ENCODE measurements around the gene CTNNA2. TPM values are rescaled to one million over a fixed set of nuclear protein-coding genes. Genes with fewer than 3 reads are reported as not detected.

Gene CTNNA2
- total and polyA plus RNA-seq, 9 donors, result 0.32 to 1.4 (median 0.37) TPM; not detected in 3

DNA sequence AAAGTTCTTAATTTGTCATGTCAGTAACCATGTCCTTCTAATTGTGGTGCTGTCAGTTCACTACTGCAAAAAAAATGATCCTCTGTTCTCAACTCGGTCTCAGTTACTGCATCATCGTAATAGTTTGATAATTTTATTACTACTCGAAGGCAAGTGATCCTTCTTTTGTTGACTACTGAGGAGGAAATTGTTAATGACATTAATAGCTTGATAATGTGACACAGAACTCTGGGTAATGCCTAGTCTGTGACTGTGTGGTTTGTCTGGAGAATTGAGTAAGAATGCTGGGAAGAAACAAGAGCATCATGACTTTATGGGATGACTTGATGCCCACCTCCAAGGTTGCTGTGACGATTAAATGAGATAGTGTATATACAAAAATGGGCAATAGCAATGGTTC, 524.5 kb downstream of the CTNNA2 start:
- Histone ChIP-seq H3K27ac (no peak overlapping the region), H3K36me3 (no peaks in the 10 kb centered on the region), H3K9me3 (no peaks in the 10 kb centered on the region), H3K4me3 (no peak overlapping the region), H3K4me1 (ENCODE audit: insufficient read depth) (no peaks in the 10 kb centered on the region), H3K27me3 (no peaks in the 10 kb centered on the region)
- 84 to 87% (median 85%) methylated on average over 4 of the region's 4 CpGs for WGBS, 3 donors
- no peak for DNase-seq
- intact Hi-C loops (cut with DNase I), result no loop called here
- no peak for TF ChIP-seq POLR2A (IDR thresholded peaks at IDR 0.05)

GRCh38 chr2:80040226-80040625, 527.4 kb downstream of the CTNNA2 start:
- no peaks in the 10 kb centered on the region for H3K27me3 ChIP-seq
- 87 to 91% (median 87%) methylated on average over 2 of the region's 2 CpGs for WGBS, 3 donors

DNA sequence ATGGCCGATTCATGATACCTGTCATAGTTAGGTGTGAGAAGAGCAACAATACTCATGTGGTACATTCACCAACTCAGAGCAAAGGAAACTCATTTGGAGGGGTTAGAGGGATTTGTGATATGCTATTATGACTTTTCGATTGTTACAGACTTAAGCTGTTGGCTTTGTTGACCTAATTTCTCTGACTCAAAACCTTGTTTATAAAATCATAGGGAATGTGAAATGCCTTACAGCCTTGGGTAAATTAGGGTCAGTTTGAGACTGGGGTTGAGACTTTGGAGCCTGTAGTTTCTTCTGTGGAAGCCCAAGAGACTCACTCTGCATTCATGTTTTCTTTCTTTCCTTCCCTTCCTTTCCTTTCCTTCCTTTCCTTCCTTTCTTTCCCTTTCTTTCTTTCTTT, 529.8 kb downstream of the CTNNA2 start:
- no peak for TF ChIP-seq EP300 (IDR thresholded peaks at IDR 0.05)
- TF ChIP-seq POLR2A (IDR thresholded peaks at IDR 0.05), result no peak
- TF ChIP-seq, protein P1, sequence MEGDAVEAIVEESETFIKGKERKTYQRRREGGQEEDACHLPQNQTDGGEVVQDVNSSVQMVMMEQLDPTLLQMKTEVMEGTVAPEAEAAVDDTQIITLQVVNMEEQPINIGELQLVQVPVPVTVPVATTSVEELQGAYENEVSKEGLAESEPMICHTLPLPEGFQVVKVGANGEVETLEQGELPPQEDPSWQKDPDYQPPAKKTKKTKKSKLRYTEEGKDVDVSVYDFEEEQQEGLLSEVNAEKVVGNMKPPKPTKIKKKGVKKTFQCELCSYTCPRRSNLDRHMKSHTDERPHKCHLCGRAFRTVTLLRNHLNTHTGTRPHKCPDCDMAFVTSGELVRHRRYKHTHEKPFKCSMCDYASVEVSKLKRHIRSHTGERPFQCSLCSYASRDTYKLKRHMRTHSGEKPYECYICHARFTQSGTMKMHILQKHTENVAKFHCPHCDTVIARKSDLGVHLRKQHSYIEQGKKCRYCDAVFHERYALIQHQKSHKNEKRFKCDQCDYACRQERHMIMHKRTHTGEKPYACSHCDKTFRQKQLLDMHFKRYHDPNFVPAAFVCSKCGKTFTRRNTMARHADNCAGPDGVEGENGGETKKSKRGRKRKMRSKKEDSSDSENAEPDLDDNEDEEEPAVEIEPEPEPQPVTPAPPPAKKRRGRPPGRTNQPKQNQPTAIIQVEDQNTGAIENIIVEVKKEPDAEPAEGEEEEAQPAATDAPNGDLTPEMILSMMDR (IDR thresholded peaks at IDR 0.05), result no peak
- no peaks in the 10 kb centered on the region for H3K27me3 ChIP-seq
- intact Hi-C loops (cut with DNase I), result no loop called here
- 53 to 76% (median 56%) methylated on average over 2 of the region's 2 CpGs for WGBS, 3 donors
- no peak overlapping the region for H3K27ac ChIP-seq
- H3K9me3 ChIP-seq, result no peaks in the 10 kb centered on the region
- H3K4me3 ChIP-seq, result no peak overlapping the region
- no peaks in the 10 kb centered on the region for H3K4me1 ChIP-seq (ENCODE audit: insufficient read depth)
- H3K36me3 ChIP-seq, result no peaks in the 10 kb centered on the region
- DNase-seq, result no peak

More at GRCh38 chr2:80040226-80040625, 527.4 kb downstream of the CTNNA2 start:
- no peak for DNase-seq
- intact Hi-C loops (cut with DNase I), result no loop called here
- Histone ChIP-seq H3K36me3 (no peaks in the 10 kb centered on the region), H3K27ac (no peak overlapping the region), H3K4me3 (no peak overlapping the region), H3K9me3 (no peaks in the 10 kb centered on the region), H3K4me1 (ENCODE audit: insufficient read depth) (no peaks in the 10 kb centered on the region)
- no peak for TF ChIP-seq POLR2A (IDR thresholded peaks at IDR 0.05)
- TF ChIP-seq EP300 (IDR thresholded peaks at IDR 0.05), result no peak
- TF ChIP-seq, protein P1 (IDR thresholded peaks at IDR 0.05), result no peak

GRCh38 chr2:80048296-80048695, 535.4 kb downstream of the CTNNA2 start:
- Histone ChIP-seq H3K9me3 (no peaks in the 10 kb centered on the region), H3K36me3 (no peaks in the 10 kb centered on the region), H3K27me3 (no peaks in the 10 kb centered on the region), H3K4me3 (no peak overlapping the region), H3K4me1 (ENCODE audit: insufficient read depth) (no peaks in the 10 kb centered on the region), H3K27ac (no peak overlapping the region)
- TF ChIP-seq EP300 (IDR thresholded peaks at IDR 0.05), result no peak
- TF ChIP-seq POLR2A (IDR thresholded peaks at IDR 0.05), result no peak
- TF ChIP-seq, protein P1 (IDR thresholded peaks at IDR 0.05), result no peak
- no peak for DNase-seq
- intact Hi-C loops (cut with DNase I), result no loop called here
- WGBS, 3 donors, result 69 to 73% (median 71%) methylated on average over 2 of the region's 2 CpGs

GRCh38 chr2:80050246-80050645, 537.4 kb downstream of the CTNNA2 start:
- 83 to 87% (median 86%) methylated on average over 6 of the region's 6 CpGs for WGBS, 3 donors
- TF ChIP-seq EP300 (IDR thresholded peaks at IDR 0.05), result no peak
- TF ChIP-seq, protein P1 (IDR thresholded peaks at IDR 0.05), result no peak
- no peak for TF ChIP-seq POLR2A (IDR thresholded peaks at IDR 0.05)
- DNase-seq, result no peak

More at GRCh38 chr2:80050246-80050645, 537.4 kb downstream of the CTNNA2 start:
- no peaks in the 10 kb centered on the region for H3K36me3 ChIP-seq
- H3K27ac ChIP-seq, result no peak overlapping the region
- H3K27me3 ChIP-seq, result no peaks in the 10 kb centered on the region
- no peak overlapping the region for H3K4me3 ChIP-seq
- H3K9me3 ChIP-seq, result no peaks in the 10 kb centered on the region
- intact Hi-C loops (cut with DNase I), result no loop called here
- H3K4me1 ChIP-seq (ENCODE audit: insufficient read depth), result no peaks in the 10 kb centered on the region
